Keratinocyte (primary cell): Measurements from ENCODE around the gene SLC16A7. TPM values are rescaled to one million over a fixed set of nuclear protein-coding genes. Genes with fewer than 3 reads are reported as not detected.

Experiments used
- DNase-seq: peaks from one replicate; pipeline ENCODE4 v3.0.0-alpha.2; 2011; ENCODE audit warnings: low read depth, missing footprints, low spot score
- FAIRE-seq: peaks from 2 replicates; lab custom pipeline; 2011; peaks lifted over from hg19 to GRCh38; lab: Jason Lieb, UNC
- H2AFZ ChIP-seq: 2 replicates; pipeline ENCODE4 v1.6.0; 2012; ENCODE audit warnings: low read length, control low read depth, inconsistent platforms; ENCODE audit not compliant: control insufficient read depth
- H3K27ac ChIP-seq: 2 replicates; pipeline ENCODE4 v1.5.1; 2011; ENCODE audit warnings: low read length; ENCODE audit not compliant: control insufficient read depth, insufficient read depth
- H3K27me3 ChIP-seq: 3 replicates; pipeline ENCODE4 v1.6.0; 2011; ENCODE audit warnings: low read length; ENCODE audit not compliant: control insufficient read depth, insufficient read depth; ENCODE audit errors: extremely low read depth
- H3K36me3 ChIP-seq, 2 experiments: 2 replicates in 1 of 2; 3 replicates in 1 of 2; pipeline ENCODE4 v1.5.1; 2011; ENCODE audit warnings: low read length in 2 of 2, mild to moderate bottlenecking in 1 of 2; ENCODE audit not compliant: control insufficient read depth in 2 of 2, insufficient read depth in 2 of 2; ENCODE audit errors: extremely low read depth in 1 of 2
- H3K4me1 ChIP-seq: 3 replicates; pipeline ENCODE4 v1.5.1; 2011; ENCODE audit warnings: low read length; ENCODE audit not compliant: control insufficient read depth, insufficient read depth; ENCODE audit errors: extremely low read depth
- H3K4me2 ChIP-seq: 3 replicates; pipeline ENCODE4 v1.6.0; 2011; ENCODE audit warnings: low read depth, low read length; ENCODE audit not compliant: control insufficient read depth, insufficient read depth; ENCODE audit errors: extremely low read depth
- H3K4me3 ChIP-seq, 3 experiments: fragments of 200-600 bp in 1 of 3; sonication (generic) in 1 of 3; 2 replicates in 2 of 3; 3 replicates in 1 of 3; pipeline ENCODE4 v1.5.1; 2011 to 2016; ENCODE audit warnings: low read length in 3 of 3, mild to moderate bottlenecking in 3 of 3, control low read depth in 2 of 3, inconsistent platforms in 1 of 3, low read depth in 1 of 3, mixed read lengths in 1 of 3, mixed run types in 1 of 3, moderate library complexity in 1 of 3; ENCODE audit not compliant: control insufficient read depth in 2 of 3, insufficient read depth in 2 of 3; ENCODE audit errors: extremely low read depth in 1 of 3
- H3K79me2 ChIP-seq: 2 replicates; pipeline ENCODE4 v1.6.0; 2012; ENCODE audit warnings: low read length; ENCODE audit not compliant: control insufficient read depth, insufficient read depth
- H3K9ac ChIP-seq: 3 replicates; pipeline ENCODE4 v1.6.0; 2011; ENCODE audit warnings: low read length; ENCODE audit not compliant: control insufficient read depth, insufficient read depth; ENCODE audit errors: extremely low read depth
- H3K9me1 ChIP-seq: 3 replicates; pipeline ENCODE4 v1.6.0; 2011; ENCODE audit warnings: low read length; ENCODE audit not compliant: control insufficient read depth, insufficient read depth; ENCODE audit errors: extremely low read depth
- H3K9me3 ChIP-seq: 2 replicates; pipeline ENCODE4 v1.5.1; 2012; ENCODE audit warnings: low read depth, low read length; ENCODE audit not compliant: control insufficient read depth
- H4K20me1 ChIP-seq: 3 replicates; pipeline ENCODE4 v1.6.0; 2011; ENCODE audit warnings: low read length; ENCODE audit not compliant: control insufficient read depth, insufficient read depth; ENCODE audit errors: extremely low read depth
- EZH2 ChIP-seq: IDR thresholded peaks from one replicate; pipeline ENCODE4 v1.6.1; 2012; ENCODE audit warnings: inconsistent platforms, mild to moderate bottlenecking, low read length, moderate library complexity
- dilution Hi-C: fragments of 300-500 bp; cut with MboI; formaldehyde crosslinking; loops from one replicate; pipeline ENCODE4 v1.7.0; 2020; ENCODE audit warnings: low sequenced_read_pairs; ENCODE audit not compliant: extremely low pct_ligation_motif_present
- polyA minus RNA-seq, 3 experiments: library from RNA; depleted of rRNA, polyadenylated mRNA; stranded (reverse); fragments of >200 nt; gene quantifications; 1 replicate in 1 of 3; 2 replicates in 1 of 3; 3 replicates in 1 of 3; pipeline ENCODE4 v1.2.3, GENCODE V29; 2011
- polyA plus RNA-seq, 5 experiments: library from polyadenylated mRNA; depleted of rRNA in 3 of 5; stranded (reverse) in 3 of 5; stranded (forward) in 1 of 5; unstranded in 1 of 5; fragments of >200 nt; gene quantifications; 1 replicate in 1 of 5; 2 replicates in 3 of 5; 3 replicates in 1 of 5; pipeline versions ENCODE4 v1.2.1 to v1.2.3, GENCODE V29; 2011 to 2012; ENCODE audit warnings: missing spikeins in 2 of 5, low read depth in 1 of 5, low replicate concordance in 1 of 5
- TF ChIP-seq, protein P1 (sequence below), 3 experiments: IDR thresholded peaks in 1 of 3; conservative IDR thresholded peaks in 1 of 3; optimal IDR thresholded peaks in 1 of 3; 2 replicates in 2 of 3; 3 replicates in 1 of 3; pipeline versions ENCODE3 to v1.5.1; 2011; ENCODE audit warnings: low read length in 3 of 3, mild to moderate bottlenecking in 3 of 3, moderate library complexity in 2 of 3, control low read depth in 1 of 3, inconsistent platforms in 1 of 3; ENCODE audit not compliant: insufficient read depth in 2 of 3; ENCODE audit errors: extremely low read depth in 1 of 3

SLC16A7 gene, protein sequence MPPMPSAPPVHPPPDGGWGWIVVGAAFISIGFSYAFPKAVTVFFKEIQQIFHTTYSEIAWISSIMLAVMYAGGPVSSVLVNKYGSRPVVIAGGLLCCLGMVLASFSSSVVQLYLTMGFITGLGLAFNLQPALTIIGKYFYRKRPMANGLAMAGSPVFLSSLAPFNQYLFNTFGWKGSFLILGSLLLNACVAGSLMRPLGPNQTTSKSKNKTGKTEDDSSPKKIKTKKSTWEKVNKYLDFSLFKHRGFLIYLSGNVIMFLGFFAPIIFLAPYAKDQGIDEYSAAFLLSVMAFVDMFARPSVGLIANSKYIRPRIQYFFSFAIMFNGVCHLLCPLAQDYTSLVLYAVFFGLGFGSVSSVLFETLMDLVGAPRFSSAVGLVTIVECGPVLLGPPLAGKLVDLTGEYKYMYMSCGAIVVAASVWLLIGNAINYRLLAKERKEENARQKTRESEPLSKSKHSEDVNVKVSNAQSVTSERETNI
- 0.57 to 0.88 TPM (median 0.87 TPM) in 3 replicates for polyA plus RNA-seq
- 0.17 TPM for polyA plus RNA-seq (2011; ENCODE audit: low read depth)
- polyA plus RNA-seq (2011; cell fraction: cytosol; rRNA removed), result 0.25 and 0.62 TPM in 2 replicates
- 0.92 and 1.5 TPM in 2 replicates for polyA plus RNA-seq (2011; cell fraction: nucleus; rRNA removed)
- 0.41 and 0.60 TPM in 2 replicates for polyA plus RNA-seq (2012; ENCODE audit: low replicate concordance)
- 0.39 to 4.3 TPM (median 2.9 TPM) in 3 replicates for polyA minus RNA-seq
- polyA minus RNA-seq (2011; cell fraction: cytosol; rRNA and poly(A)+ RNA removed), result 3.6 TPM
- 3.2 and 3.4 TPM in 2 replicates for polyA minus RNA-seq (2011; cell fraction: nucleus; rRNA and poly(A)+ RNA removed)

DNA sequence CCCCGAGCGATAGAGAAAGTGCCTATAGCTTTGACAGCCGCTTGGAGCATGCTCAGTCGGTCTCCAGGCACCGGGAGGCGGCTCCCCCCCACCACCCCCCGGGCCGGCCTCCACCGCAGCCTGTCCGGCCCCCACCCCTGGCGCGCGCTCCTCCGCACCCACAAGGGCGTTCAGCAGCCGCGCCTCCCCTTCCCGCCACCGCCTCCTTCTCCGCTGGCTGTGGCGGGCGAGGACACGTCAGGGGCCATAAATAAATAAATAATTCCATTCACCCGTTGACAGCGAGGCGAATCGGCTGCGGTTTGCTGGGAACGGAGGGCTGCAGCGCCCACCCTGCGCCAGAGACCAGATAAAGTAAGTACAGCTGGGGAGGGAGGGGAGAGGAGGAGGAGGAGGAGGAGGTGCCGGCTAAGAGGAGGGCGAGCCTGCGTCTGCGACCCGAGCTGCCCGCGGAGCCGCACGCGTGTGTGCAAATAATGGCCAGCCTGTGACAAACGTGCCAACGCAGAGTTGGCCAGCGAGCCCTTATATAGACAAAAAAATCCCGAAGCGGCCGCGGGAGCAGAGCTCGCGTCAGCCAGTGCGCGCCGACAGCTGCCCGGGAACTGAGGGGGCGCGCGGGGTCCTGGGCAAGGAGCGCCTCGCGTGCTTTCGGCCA, at the start of gene SLC16A7:
Gene SLC16A7 (plus strand): TSS at position 147 of the 658 bp plus-strand sequence. CDS start 108,773 bp downstream, outside the sequence.
- peak within 1 kb of the TSS; percentile 46 to 74 (median 60) for H3K4me3 ChIP-seq
- no peak within 1 kb of the TSS for H3K27ac ChIP-seq
- H3K9ac ChIP-seq, result peak within 1 kb of the TSS; percentile 49
- H4K20me1 ChIP-seq, result no peaks in the 10 kb centered on the region
- no peaks in the 10 kb centered on the region for H3K36me3 ChIP-seq
- H3K4me2 ChIP-seq, result peak within 1 kb of the TSS; percentile 79
- H2AFZ ChIP-seq, result peak within 1 kb of the TSS; percentile 76
- H3K9me3 ChIP-seq, result no peaks in the 10 kb centered on the region
- H3K79me2 ChIP-seq, result no peaks in the 10 kb centered on the region
- H3K27me3 ChIP-seq, result no peaks in the 10 kb centered on the region
- H3K4me1 ChIP-seq, result peaks cover 15% of the 10 kb centered on the region
- dilution Hi-C loops, result no loop called here
- DNase-seq (no peak), FAIRE-seq (no peak)
- no peaks in the 10 kb centered on the region for H3K9me1 ChIP-seq
- no peak for TF ChIP-seq EZH2
- TF ChIP-seq, protein P1, sequence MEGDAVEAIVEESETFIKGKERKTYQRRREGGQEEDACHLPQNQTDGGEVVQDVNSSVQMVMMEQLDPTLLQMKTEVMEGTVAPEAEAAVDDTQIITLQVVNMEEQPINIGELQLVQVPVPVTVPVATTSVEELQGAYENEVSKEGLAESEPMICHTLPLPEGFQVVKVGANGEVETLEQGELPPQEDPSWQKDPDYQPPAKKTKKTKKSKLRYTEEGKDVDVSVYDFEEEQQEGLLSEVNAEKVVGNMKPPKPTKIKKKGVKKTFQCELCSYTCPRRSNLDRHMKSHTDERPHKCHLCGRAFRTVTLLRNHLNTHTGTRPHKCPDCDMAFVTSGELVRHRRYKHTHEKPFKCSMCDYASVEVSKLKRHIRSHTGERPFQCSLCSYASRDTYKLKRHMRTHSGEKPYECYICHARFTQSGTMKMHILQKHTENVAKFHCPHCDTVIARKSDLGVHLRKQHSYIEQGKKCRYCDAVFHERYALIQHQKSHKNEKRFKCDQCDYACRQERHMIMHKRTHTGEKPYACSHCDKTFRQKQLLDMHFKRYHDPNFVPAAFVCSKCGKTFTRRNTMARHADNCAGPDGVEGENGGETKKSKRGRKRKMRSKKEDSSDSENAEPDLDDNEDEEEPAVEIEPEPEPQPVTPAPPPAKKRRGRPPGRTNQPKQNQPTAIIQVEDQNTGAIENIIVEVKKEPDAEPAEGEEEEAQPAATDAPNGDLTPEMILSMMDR (optimal IDR thresholded peaks at IDR 0.05 in 1 of 3, IDR thresholded peaks at IDR 0.05 in 1 of 3, conservative IDR thresholded peaks at IDR 0.05 in 1 of 3; ENCODE audit: extremely low read depth in 1 of 3, insufficient read depth in 2 of 3, low read length in 3 of 3), result no peak

DNA sequence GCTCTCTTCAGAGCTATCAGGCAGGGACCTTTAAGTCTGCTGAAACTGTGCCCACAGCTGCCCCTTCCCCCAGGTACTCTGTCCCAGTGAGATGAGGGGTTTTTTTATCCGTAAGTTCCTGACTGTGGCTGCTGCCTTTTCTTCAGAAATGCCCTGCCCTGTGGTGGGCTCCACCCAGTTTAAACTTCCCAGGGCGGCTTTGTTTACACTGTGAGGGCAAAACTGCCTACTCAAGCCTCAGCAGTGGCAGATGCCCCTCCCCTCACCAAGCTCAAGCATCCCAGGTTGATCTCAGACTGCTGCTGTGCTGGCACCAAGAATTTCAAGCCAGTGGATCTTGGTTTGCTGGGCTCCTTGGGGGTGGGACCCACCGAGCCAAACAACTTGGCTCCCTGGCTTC, 46.9 kb upstream of the SLC16A7 start:
- Histone ChIP-seq H3K27me3 (no peaks in the 10 kb centered on the region), H3K4me2 (no peak overlapping the region), H3K4me1 (no peaks in the 10 kb centered on the region), H4K20me1 (no peaks in the 10 kb centered on the region), H3K9me3 (no peaks in the 10 kb centered on the region), H3K9me1 (no peaks in the 10 kb centered on the region), H3K36me3 (no peaks in the 10 kb centered on the region), H3K79me2 (no peaks in the 10 kb centered on the region), H3K9ac (no peak overlapping the region), H3K27ac (no peak overlapping the region), H3K4me3 (no peak overlapping the region), H2AFZ (no peak overlapping the region)
- DNase-seq (no peak), FAIRE-seq (no peak)
- TF ChIP-seq, protein P1 (optimal IDR thresholded peaks at IDR 0.05 in 1 of 3, IDR thresholded peaks at IDR 0.05 in 1 of 3, conservative IDR thresholded peaks at IDR 0.05 in 1 of 3; ENCODE audit: extremely low read depth in 1 of 3, insufficient read depth in 2 of 3, low read length in 3 of 3), result no peak
- TF ChIP-seq EZH2, result no peak
- dilution Hi-C loops, result no loop called here
